HG02610 (cell line): ENCODE results near the gene SMAD7.

Experiments
- ATAC-seq: cut with Tn5 transposase; IDR thresholded peaks from one replicate; pipeline ENCODE4 v1.9.1; 2021; ENCODE audit warnings: mild to moderate bottlenecking, moderate library complexity; ENCODE audit not compliant: unreplicated experiment

SMAD7 gene

GRCh38 chr18:48899558-48900174, 51.1 kb downstream of the SMAD7 start:
- ATAC-seq: no peak

- no peak for ATAC-seq
Measured at GRCh38 chr18:48898521-48898920, 52.2 kb downstream of the SMAD7 start.

DNA sequence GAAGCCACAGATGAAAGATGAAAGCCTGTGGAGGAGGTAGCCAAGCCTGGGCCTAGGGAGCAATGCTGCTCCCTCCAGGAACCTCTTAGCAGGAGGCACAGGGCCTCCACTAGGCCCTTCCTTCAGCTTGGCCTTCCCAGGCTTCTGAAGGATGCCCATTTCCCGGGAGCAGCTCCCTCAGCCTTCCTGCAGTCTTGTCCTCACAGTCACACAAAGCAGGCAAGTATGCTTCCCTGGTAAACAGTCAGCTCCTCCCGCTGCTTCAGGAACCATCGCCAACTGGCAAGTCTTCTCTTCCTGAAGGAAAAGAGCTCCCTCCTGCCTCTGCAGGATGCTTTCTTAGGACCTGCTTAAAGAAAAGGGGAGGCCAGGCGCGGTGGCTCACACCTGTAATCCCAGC, 53.2 kb downstream of the SMAD7 start:
- no peak for ATAC-seq

DNA sequence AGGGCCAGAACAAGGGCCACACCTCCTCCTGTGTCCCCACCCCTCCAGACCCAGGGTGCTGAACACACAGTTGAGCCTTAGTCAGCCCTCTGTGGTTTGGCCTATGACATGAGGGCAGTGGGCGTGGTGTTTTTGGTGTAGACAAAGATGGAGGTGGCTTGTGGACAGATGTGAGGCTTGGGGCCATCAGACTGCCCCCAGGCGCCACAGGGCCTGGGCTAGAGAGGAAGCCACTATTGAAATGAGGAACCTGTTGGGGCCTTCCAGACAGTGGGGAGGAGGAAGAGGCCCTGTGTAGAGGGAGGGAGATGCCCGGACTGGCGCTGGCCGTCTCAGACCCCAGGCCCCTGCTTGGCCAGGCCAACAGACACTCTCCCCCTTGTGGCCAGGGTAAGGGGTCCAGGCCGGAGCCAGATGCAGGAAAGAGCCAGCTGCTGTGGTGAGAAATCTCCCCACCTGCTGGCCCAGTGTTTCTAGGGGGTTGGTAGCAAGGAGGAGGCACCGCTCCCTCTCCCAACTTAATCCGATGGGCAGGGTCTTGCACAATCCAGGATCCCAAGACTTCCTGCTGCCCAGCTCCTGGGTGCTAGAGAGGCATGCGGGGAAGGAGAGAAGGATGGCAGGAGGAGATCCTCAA, 53.8 kb downstream of the SMAD7 start:
- peak; percentile 64 for ATAC-seq

GRCh38 chr18:48896326-48896874, 54.4 kb downstream of the SMAD7 start:
- no peak for ATAC-seq

DNA sequence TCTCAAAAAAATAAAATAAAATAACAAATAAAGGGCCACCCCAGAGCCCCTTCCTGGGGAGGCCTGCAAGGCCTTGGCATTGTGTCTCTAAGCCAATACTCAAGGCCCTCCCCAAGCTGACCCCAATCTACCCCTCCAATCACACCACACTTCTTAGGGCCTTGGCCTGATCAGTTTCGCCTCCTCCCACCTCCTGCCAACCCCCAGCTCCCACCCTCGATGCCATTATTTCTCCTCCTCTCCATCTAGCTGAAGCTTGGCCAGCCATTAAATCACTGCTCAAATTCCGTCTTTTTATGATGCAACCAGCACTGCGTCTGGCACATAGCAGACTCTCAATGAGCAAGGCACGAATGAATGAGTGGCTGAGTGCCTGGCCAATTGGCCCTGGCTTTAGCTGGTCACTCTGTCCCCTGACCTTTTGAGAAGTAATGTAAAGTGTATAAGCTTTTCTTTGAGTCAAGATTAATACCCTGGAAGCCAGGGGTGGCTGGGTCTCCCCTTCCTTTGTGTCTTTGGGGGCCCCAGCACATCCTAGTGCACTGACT, 55.9 kb downstream of the SMAD7 start:
- no peak for ATAC-seq

DNA sequence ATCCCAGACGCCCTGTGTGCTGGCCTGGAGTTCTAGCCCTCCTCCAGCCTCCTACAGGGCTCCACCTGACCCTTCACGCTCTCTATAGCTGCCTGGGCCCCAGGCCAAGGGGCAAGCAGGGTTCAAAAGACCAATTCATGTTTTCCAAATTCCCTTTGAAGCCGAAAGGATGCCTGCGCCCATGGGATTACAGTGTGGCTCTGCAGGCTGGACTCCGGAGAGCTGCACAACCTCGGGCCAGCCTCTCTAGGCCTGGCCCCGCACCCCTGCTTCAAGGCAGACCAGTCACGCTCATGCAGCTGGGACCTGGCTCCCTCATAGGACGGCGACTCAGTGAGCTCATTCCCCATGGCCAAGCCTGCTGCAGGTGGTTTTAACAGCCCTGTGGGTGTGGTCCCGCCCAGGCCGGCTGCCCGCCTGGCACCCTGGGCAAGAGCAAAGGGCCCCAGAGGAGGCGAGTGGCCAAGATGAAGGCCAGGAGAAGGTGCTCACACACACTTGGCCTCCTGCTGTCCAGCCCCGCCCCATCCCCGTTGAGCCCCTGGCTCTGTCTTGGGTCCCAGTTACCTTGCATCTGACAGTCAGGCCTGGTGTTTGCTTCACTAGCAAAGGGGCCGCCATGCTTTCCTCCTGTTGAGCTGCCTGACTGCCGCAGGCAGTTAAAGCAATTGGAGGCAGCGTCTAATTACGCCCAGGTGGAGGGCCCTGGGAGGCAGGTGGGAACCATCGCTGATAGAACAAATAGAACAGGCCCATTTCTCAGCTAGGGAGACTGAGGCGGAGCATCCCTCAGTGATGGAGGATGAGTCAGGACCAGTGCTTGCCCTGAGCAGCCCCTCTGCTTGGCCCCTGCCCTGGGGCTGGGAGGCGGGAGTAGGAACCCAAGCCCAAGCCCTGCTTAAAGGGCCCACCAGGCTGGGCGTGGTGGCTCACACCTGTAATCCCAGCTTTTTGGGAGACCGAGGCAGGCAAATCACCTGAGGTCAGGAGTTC, 56.9 kb downstream of the SMAD7 start:
- ATAC-seq: no peak

- ATAC-seq: no peak
Measured at GRCh38 chr18:48893061-48893607, 57.6 kb downstream of the SMAD7 start.

- no peak for ATAC-seq
Measured at GRCh38 chr18:48892146-48892855, 58.5 kb downstream of the SMAD7 start.

DNA sequence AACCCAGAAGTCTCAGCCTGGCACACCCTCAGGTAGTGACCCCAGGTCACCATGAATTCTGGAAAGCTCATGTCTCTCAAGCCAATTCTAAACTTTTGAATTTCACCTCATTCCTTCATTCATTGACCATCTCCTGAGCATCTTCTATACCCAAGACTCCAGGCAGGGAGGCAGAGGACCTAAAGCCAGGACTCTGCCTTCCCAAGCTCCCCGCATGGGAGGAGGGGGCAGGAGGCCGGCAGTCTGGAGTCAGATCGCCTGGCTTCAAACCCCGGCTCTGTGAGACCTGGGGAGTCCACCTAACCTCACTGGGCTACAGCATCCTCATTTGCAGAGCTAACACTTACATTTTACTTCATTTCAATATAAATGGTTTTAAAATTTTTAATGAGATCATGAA, 59.0 kb downstream of the SMAD7 start:
- ATAC-seq: no peak

GRCh38 chr18:48889981-48890762, 60.6 kb downstream of the SMAD7 start:
- no peak for ATAC-seq

DNA sequence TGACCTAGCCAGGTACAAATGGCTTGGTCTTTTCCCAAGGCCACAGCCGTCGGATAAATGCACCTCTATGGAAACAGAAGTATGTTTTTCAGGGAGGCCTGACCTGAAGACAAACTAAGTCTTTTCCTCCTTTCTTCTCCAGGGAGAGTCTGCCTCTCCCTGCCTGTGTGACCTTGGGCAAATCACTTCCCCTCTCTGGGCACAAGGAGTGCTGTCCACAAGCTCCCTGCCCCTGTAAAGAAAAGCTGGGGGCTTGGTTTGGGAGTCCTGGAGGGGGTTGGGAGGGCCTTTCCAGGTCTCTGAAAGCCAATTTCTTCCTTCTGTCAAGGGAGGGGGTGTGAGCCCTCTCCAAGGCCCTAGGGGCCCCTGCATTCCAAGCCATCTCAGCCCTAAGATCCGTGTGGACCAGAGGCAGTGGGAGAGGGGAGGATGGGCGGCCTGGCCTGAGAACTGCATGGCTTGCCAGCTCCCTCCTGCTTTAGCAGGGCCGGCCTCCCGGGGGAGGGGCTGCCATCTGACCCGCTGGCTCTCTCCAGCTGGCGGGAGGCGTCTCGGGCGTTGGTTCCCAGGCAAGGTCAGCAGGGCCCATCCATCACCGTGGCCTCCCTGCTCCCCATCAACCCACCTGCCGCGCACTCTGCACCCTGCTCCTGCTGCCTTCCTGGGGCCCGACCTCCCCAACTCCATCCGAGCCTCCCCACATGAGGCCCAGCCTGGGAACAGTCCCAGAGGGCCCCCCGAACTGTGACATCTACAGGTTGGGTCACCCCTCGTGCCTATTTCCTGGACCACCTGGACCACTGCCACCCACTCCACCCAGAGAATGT, 61.4 kb downstream of the SMAD7 start:
- no peak for ATAC-seq

GRCh38 chr18:48888773-48889080, 62.0 kb downstream of the SMAD7 start:
- no peak for ATAC-seq

- no peak for ATAC-seq
Measured at GRCh38 chr18:48887905-48888772, 62.6 kb downstream of the SMAD7 start.

DNA sequence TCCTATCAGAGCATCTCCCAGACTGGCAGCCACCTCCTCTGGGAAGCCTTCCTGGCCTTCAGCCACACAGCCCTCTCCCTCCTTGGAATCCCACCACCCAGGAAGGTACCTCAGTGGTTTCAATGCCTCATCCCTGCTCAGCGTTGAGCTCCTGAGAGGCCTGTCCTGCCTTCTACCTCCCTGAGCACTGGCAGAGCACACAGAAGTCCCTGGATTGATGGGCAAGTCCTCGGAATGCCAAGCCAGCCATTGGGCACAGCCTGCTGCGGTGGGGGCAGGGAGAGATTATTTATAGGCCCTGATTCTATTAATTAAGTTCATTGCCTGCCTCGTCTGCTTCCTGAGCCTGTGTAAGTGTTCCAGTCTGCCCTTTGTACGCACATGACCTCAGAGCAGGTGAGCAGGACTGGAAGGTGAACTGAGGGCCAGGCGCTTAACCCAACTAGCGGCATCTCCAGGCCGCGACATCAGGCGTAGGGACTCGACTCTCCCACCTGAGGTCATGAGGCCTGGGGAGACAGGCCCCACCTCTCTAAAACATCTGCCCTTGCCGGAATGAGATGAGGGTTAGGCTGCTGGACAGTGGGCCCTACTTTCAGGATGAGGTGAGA, 63.4 kb downstream of the SMAD7 start:
- ATAC-seq: no peak

DNA sequence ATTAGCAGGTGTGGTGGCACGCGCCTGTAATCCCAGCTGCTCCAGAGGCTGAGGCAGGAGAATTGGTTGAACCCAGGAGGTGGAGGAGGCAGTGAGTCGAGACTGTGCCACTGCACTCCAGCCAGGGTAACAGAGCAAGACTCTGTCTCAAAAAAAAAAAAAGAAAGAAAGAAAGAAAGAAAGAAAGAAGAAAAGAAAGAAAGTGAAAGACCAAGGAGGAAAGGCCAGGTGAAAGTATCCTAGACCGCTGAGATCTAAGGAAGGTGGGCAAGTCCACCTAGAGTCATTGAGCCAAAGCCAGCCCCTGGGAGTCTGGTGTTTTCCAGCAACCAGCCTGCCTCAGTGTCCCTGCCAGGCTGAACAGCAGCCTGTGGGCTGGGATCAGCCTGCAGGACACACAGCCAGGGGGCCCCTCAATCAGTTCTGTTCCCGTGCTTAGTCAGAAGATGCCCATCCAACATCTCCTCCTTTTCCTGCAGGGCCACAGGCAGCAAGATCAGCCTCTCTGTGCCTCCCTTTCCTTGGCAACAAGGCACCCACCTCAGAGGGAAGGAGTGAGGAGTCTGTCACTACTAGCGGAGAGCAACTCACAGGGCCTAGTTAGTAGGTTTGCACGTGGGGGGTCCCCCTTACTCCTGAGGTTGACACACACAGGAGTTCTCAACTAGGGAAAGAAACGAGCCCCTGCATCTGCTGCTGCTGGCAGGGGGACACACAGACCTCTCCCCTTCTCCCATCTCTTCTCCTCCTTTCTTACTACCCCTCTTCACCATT, 64.1 kb downstream of the SMAD7 start:
- ATAC-seq: no peak
